ENCODE results near the gene FGD3. TPM values are rescaled to one million over a fixed set of nuclear protein-coding genes. Genes with fewer than 3 reads are reported as not detected.
A peak's percentile ranks its signal among the peaks of the same experiment; 100 is the strongest.

Gene FGD3
- polyA plus RNA-seq, 1 donor from 2014 or later = 86.1 TPM

GRCh38 chr9:93049491-93049890, 102.2 kb downstream of the FGD3 start:
- H3K4me3 Mint-ChIP-seq = peak overlapping the region in 1 of 4 donors; percentile 50
- peaks cover 1% of the 10 kb centered on the region for H3K36me3 Mint-ChIP-seq
- H3K27me3 Mint-ChIP-seq = no peaks in the 10 kb centered on the region
- peaks cover 4 to 11% (median 4%) of the 10 kb centered on the region in 3 donors for H3K4me1 Mint-ChIP-seq
- H3K27ac Mint-ChIP-seq = no peak overlapping the region
- H3K9me3 Mint-ChIP-seq = no peaks in the 10 kb centered on the region

- Mint-ChIP-seq H3K36me3 (peaks cover 1% of the 10 kb centered on the region), H3K27ac (no peak overlapping the region), H3K4me3 (no peak overlapping the region), H3K27me3 (no peaks in the 10 kb centered on the region), H3K9me3 (no peaks in the 10 kb centered on the region), H3K4me1 (peaks cover 4 to 11% (median 7%) of the 10 kb centered on the region in 3 donors)
Observed at GRCh38 chr9:93050231-93050630, 102.9 kb downstream of the FGD3 start.

- Mint-ChIP-seq H3K9me3 (no peaks in the 10 kb centered on the region), H3K4me1 (peaks cover 4 to 13% (median 12%) of the 10 kb centered on the region in 3 donors), H3K27me3 (no peaks in the 10 kb centered on the region), H3K4me3 (peak overlapping the region in 1 of 4 donors; percentile 9), H3K27ac (no peak overlapping the region), H3K36me3 (peaks cover 1% of the 10 kb centered on the region)
Observed at GRCh38 chr9:93051680-93052089, 104.4 kb downstream of the FGD3 start.

GRCh38 chr9:93052791-93053540, 105.6 kb downstream of the FGD3 start:
- peak overlapping the region in 2 of 3 donors; percentile 53 to 92 for H3K27ac Mint-ChIP-seq
- H3K4me1 Mint-ChIP-seq = peaks cover 11 to 20% (median 19%) of the 10 kb centered on the region in 3 donors
- H3K36me3 Mint-ChIP-seq = peaks cover 1% of the 10 kb centered on the region
- no peaks in the 10 kb centered on the region for H3K9me3 Mint-ChIP-seq
- peak overlapping the region in 1 of 4 donors; percentile 35 for H3K4me3 Mint-ChIP-seq
- no peaks in the 10 kb centered on the region for H3K27me3 Mint-ChIP-seq

GRCh38 chr9:93053781-93054331, 106.5 kb downstream of the FGD3 start:
- Mint-ChIP-seq H3K4me3 (peak overlapping the region in 1 of 4 donors; percentile 35), H3K9me3 (no peaks in the 10 kb centered on the region), H3K27ac (peak overlapping the region in 2 of 3 donors; percentile 53 to 92), H3K4me1 (peaks cover 16 to 23% (median 23%) of the 10 kb centered on the region in 3 donors), H3K27me3 (no peaks in the 10 kb centered on the region), H3K36me3 (peaks cover 1% of the 10 kb centered on the region)

GRCh38 chr9:93054758-93055704, 107.7 kb downstream of the FGD3 start:
- Mint-ChIP-seq H3K9me3 (no peaks in the 10 kb centered on the region), H3K4me3 (peak overlapping the region in 1 of 4 donors; percentile 23), H3K36me3 (no peaks in the 10 kb centered on the region), H3K27ac (peak overlapping the region; percentile 65 to 92 (median 84)), H3K27me3 (no peaks in the 10 kb centered on the region), H3K4me1 (peaks cover 25 to 30% (median 28%) of the 10 kb centered on the region in 3 donors)

- Mint-ChIP-seq H3K4me3 (peak overlapping the region; percentile 3 to 83 (median 28)), H3K36me3 (no peaks in the 10 kb centered on the region), H3K27ac (peak overlapping the region; percentile 92 to 98 (median 92)), H3K27me3 (no peaks in the 10 kb centered on the region), H3K9me3 (no peaks in the 10 kb centered on the region), H3K4me1 (peaks cover 41 to 51% (median 43%) of the 10 kb centered on the region in 3 donors)
Observed at GRCh38 chr9:93057042-93057702, 109.8 kb downstream of the FGD3 start.

GRCh38 chr9:93057703-93058354, 110.5 kb downstream of the FGD3 start:
- no peaks in the 10 kb centered on the region for H3K36me3 Mint-ChIP-seq
- peak overlapping the region; percentile 92 to 98 (median 92) for H3K27ac Mint-ChIP-seq
- peak overlapping the region; percentile 68 to 83 (median 77) for H3K4me3 Mint-ChIP-seq
- H3K4me1 Mint-ChIP-seq = peaks cover 45 to 57% (median 47%) of the 10 kb centered on the region in 3 donors
- H3K27me3 Mint-ChIP-seq = no peaks in the 10 kb centered on the region
- H3K9me3 Mint-ChIP-seq = no peaks in the 10 kb centered on the region

GRCh38 chr9:93058355-93059010, 111.2 kb downstream of the FGD3 start, which contains the start of gene SUSD3:
TSS of gene SUSD3 (plus strand) at chr9:93058701. CDS start at chr9:93058743, 42 bp downstream.
- Mint-ChIP-seq H3K36me3 (no peaks in the 10 kb centered on the region), H3K27me3 (no peaks in the 10 kb centered on the region), H3K27ac (peak within 1 kb of the TSS; percentile 98 to 99 (median 98)), H3K4me3 (peak within 1 kb of the TSS; percentile 91 to 99 (median 94)), H3K9me3 (no peaks in the 10 kb centered on the region), H3K4me1 (peaks cover 44 to 56% (median 46%) of the 10 kb centered on the region in 3 donors)

GRCh38 chr9:93059011-93059714, 111.8 kb downstream of the FGD3 start:
- Mint-ChIP-seq H3K36me3 (no peaks in the 10 kb centered on the region), H3K9me3 (no peaks in the 10 kb centered on the region)

GRCh38 chr9:93059715-93060578, 112.6 kb downstream of the FGD3 start:
- peak overlapping the region; percentile 91 to 99 (median 94) for H3K4me3 Mint-ChIP-seq
- H3K9me3 Mint-ChIP-seq = no peaks in the 10 kb centered on the region
- H3K27me3 Mint-ChIP-seq = peaks cover 2% of the 10 kb centered on the region
- H3K27ac Mint-ChIP-seq = peak overlapping the region; percentile 96 to 99 (median 98)
- peaks cover 6% of the 10 kb centered on the region for H3K36me3 Mint-ChIP-seq
- peaks cover 52 to 63% (median 59%) of the 10 kb centered on the region in 3 donors for H3K4me1 Mint-ChIP-seq

More at GRCh38 chr9:93059011-93059714, 111.8 kb downstream of the FGD3 start:
- Mint-ChIP-seq H3K27me3 (peaks cover 2% of the 10 kb centered on the region), H3K4me3 (peak overlapping the region; percentile 91 to 99 (median 94)), H3K4me1 (peaks cover 45 to 58% (median 52%) of the 10 kb centered on the region in 3 donors), H3K27ac (peak overlapping the region; percentile 96 to 99 (median 98))

- H3K4me3 Mint-ChIP-seq = peak overlapping the region; percentile 91 to 99 (median 94)
- H3K4me1 Mint-ChIP-seq = peaks cover 54 to 68% (median 57%) of the 10 kb centered on the region in 3 donors
- H3K27ac Mint-ChIP-seq = peak overlapping the region; percentile 98 to 99 (median 99)
- peaks cover 6% of the 10 kb centered on the region for H3K36me3 Mint-ChIP-seq
- H3K9me3 Mint-ChIP-seq = no peaks in the 10 kb centered on the region
- H3K27me3 Mint-ChIP-seq = peaks cover 2% of the 10 kb centered on the region
Observed at GRCh38 chr9:93060746-93061259, 113.5 kb downstream of the FGD3 start.

Measured in IgD-negative memory B cell (primary cell).